MM.1S (cell line): ENCODE measurements around the gene CD38.
"Not testable (repeated sequence)": the region's sequence is repeated elsewhere in the genome, so short reads cannot be mapped to it uniquely, and the experiment has no call there.

Source experiments
- DNase-seq: peaks from one replicate; pipeline ENCODE4 v3.0.0-alpha.2; 2015
- H2AFZ ChIP-seq: fragments of 300-600 bp; sonication (generic); 2 replicates; pipeline ENCODE4 v1.6.0; 2016; ENCODE audit warnings: antibody characterized with exemption, low read length
- H3F3A ChIP-seq: fragments of 300-600 bp; sonication (generic); 2 replicates; pipeline ENCODE4 v1.6.1; 2016; ENCODE audit warnings: mild to moderate bottlenecking, antibody characterized with exemption, low read length, moderate library complexity, mixed read lengths; ENCODE audit not compliant: insufficient read depth
- H3K27ac ChIP-seq: fragments of 300-600 bp; sonication (generic); 2 replicates; pipeline ENCODE4 v1.5.1; 2016; ENCODE audit warnings: mild to moderate bottlenecking, low read length
- H3K27me3 ChIP-seq: fragments of 300-600 bp; sonication (generic); replicated peaks from 2 replicates; pipeline ENCODE4 v1.6.0; 2016; ENCODE audit warnings: low read length; ENCODE audit not compliant: insufficient read depth
- H3K36me3 ChIP-seq: fragments of 300-600 bp; sonication (generic); replicated peaks from 2 replicates; pipeline ENCODE4 v1.6.1; 2016; ENCODE audit warnings: mild to moderate bottlenecking, low read length, mixed read lengths; ENCODE audit not compliant: insufficient read depth
- H3K4me1 ChIP-seq: fragments of 300-600 bp; sonication (generic); 2 replicates; pipeline ENCODE4 v1.6.1; 2016; ENCODE audit warnings: low read length, mixed read lengths
- H3K4me2 ChIP-seq: fragments of 300-600 bp; sonication (generic); 2 replicates; pipeline ENCODE4 v1.6.0; 2016; ENCODE audit warnings: low read depth, low read length
- H3K4me3 ChIP-seq: fragments of 300-600 bp; sonication (generic); 2 replicates; pipeline ENCODE4 v1.5.1; 2016; ENCODE audit warnings: low read length, mixed read lengths
- H3K79me2 ChIP-seq: fragments of 300-600 bp; sonication (generic); 2 replicates; pipeline ENCODE4 v1.6.1; 2016; ENCODE audit warnings: mixed run types, low read length, mixed read lengths
- H3K9ac ChIP-seq: fragments of 300-600 bp; sonication (generic); 2 replicates; pipeline ENCODE4 v1.6.1; 2016; ENCODE audit warnings: low read length, mixed read lengths
- H3K9me2 ChIP-seq: fragments of 300-600 bp; sonication (generic); replicated peaks from 2 replicates; pipeline ENCODE4 v1.6.1; 2016; ENCODE audit warnings: mild to moderate bottlenecking, low read length, mixed read lengths; ENCODE audit not compliant: insufficient read depth
- H3K9me3 ChIP-seq: fragments of 300-600 bp; sonication (generic); replicated peaks from 2 replicates; pipeline ENCODE4 v1.6.1; 2016; ENCODE audit warnings: mild to moderate bottlenecking, low read length, mixed read lengths; ENCODE audit not compliant: insufficient read depth
- H4K20me1 ChIP-seq: fragments of 300-600 bp; sonication (generic); 2 replicates; pipeline ENCODE4 v1.6.1; 2016; ENCODE audit warnings: mild to moderate bottlenecking, low read length, moderate library complexity, mixed read lengths; ENCODE audit not compliant: insufficient read depth
- EZH2 ChIP-seq: fragments of 300-600 bp; sonication (generic); optimal IDR thresholded peaks from 2 replicates; pipeline ENCODE3; 2017; ENCODE audit warnings: low read depth, mild to moderate bottlenecking, antibody characterized with exemption, low read length, mixed read lengths
- EZH2phosphoT487 ChIP-seq: fragments of 300-600 bp; sonication (generic); IDR thresholded peaks from 2 replicates; pipeline ENCODE4 v1.6.1; 2018; ENCODE audit warnings: antibody characterized with exemption, low read length
- TF ChIP-seq, protein P1 (sequence below): fragments of 300-600 bp; sonication (generic); IDR thresholded peaks from 2 replicates; pipeline ENCODE4 v1.5.1; 2016; ENCODE audit warnings: antibody characterized with exemption, low read length, mixed read lengths

The CD38 gene

DNA sequence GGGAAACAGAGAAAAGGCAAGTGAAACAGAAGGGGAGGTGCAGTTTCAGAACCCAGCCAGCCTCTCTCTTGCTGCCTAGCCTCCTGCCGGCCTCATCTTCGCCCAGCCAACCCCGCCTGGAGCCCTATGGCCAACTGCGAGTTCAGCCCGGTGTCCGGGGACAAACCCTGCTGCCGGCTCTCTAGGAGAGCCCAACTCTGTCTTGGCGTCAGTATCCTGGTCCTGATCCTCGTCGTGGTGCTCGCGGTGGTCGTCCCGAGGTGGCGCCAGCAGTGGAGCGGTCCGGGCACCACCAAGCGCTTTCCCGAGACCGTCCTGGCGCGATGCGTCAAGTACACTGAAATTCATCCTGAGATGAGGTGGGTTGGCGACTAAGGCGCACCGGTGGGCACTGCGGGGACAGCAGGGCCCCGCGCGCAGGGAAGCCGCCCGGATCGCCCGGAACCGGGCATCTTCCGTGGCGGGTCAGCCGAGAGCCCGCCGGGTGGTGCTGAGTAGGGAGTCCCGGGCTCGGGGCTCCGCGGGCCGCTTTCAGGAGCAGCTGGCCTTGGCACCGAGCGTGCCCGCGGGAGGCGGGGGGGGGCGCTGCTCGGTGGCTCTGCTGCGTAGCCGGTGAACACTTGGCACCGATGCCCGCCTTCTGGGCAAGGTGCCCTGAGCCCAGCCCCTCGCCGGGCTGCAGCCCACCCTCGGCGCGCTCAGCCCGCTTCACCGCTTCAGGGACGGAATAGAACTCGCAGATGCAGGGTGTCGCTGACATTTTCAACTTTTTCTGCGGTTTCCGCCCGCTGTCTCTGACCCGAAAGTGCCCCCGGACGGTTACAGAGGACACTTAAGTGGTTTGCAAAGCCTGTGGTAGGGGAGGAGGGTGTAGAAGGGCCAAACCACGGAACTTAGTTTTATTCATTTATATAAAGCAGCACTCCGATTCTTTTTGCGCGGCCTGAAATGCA is at the start of gene CD38:
Gene CD38, plus strand, starts transcription at position 40 of the 953 bp plus-strand sequence. Its CDS starts 87 bp downstream, at position 127.
- peak within 1 kb of the TSS; percentile 60 for H3K9ac ChIP-seq
- H3K4me2 ChIP-seq: peak within 1 kb of the TSS; percentile 99
- H2AFZ ChIP-seq: peak within 1 kb of the TSS; percentile 75

DNA sequence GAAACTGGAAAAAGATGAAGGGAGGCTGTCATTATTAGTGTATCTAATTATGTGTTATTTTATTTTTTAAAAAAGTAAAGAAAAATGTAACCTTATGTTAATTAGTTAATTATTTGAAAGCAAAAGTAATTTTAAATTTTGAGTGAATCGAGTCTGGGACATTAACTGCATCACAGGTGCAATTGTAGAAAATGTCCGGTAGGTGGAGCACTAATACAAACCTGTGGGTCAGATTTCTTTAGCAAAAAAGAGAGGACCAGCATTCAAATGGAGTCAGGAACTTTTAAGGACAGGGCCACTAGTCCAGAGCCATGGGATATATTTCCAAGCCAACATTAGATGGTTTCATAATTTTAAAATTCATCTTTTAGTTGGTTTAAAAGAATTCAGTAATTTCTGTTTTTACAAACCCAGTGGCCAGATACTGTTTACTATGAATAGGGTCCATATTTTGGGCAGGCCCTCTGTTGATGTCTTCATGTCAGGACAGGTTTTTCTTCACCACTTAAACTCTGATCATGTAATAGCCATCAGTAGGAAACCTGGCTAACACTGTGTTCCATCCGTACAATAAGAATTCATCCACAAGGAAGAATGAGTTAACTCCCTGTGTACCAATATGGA is 48.1 kb upstream of the CD38 start:
- no peak overlapping the region for H3K4me2 ChIP-seq
- no peaks in the 10 kb centered on the region for H3K79me2 ChIP-seq
- TF ChIP-seq, protein P1, sequence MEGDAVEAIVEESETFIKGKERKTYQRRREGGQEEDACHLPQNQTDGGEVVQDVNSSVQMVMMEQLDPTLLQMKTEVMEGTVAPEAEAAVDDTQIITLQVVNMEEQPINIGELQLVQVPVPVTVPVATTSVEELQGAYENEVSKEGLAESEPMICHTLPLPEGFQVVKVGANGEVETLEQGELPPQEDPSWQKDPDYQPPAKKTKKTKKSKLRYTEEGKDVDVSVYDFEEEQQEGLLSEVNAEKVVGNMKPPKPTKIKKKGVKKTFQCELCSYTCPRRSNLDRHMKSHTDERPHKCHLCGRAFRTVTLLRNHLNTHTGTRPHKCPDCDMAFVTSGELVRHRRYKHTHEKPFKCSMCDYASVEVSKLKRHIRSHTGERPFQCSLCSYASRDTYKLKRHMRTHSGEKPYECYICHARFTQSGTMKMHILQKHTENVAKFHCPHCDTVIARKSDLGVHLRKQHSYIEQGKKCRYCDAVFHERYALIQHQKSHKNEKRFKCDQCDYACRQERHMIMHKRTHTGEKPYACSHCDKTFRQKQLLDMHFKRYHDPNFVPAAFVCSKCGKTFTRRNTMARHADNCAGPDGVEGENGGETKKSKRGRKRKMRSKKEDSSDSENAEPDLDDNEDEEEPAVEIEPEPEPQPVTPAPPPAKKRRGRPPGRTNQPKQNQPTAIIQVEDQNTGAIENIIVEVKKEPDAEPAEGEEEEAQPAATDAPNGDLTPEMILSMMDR: peak; percentile 73
- TF ChIP-seq EZH2phosphoT487 (no peak), EZH2 (no peak)
- peak; percentile 61 for DNase-seq
- H3K4me1 ChIP-seq: no peaks in the 10 kb centered on the region
- no peak overlapping the region for H2AFZ ChIP-seq
- H3K27ac ChIP-seq: no peak overlapping the region
- no peaks in the 10 kb centered on the region for H3K9me3 ChIP-seq
- no peaks in the 10 kb centered on the region for H3K9me2 ChIP-seq
- no peak overlapping the region for H3K9ac ChIP-seq
- H3K4me3 ChIP-seq: no peak overlapping the region
- no peaks in the 10 kb centered on the region for H4K20me1 ChIP-seq
- no peaks in the 10 kb centered on the region for H3F3A ChIP-seq
- H3K27me3 ChIP-seq: no peaks in the 10 kb centered on the region
- H3K36me3 ChIP-seq: no peaks in the 10 kb centered on the region

More for the DNA sequence above, at the start of gene CD38:
- Histone ChIP-seq H3K9me2 (no peaks in the 10 kb centered on the region), H3K27ac (peak within 1 kb of the TSS; percentile 71; the same call in 1 of the 2 replicates), H4K20me1 (no peaks in the 10 kb centered on the region), H3F3A (peaks cover 20% of the 10 kb centered on the region), H3K79me2 (peaks cover 8% of the 10 kb centered on the region), H3K27me3 (peaks cover 38% of the 10 kb centered on the region; the same call in 1 of the 2 replicates), H3K4me1 (peaks cover 32% of the 10 kb centered on the region), H3K4me3 (peak within 1 kb of the TSS; percentile 75), H3K36me3 (no peaks in the 10 kb centered on the region), H3K9me3 (no peaks in the 10 kb centered on the region)
- TF ChIP-seq EZH2 (no peak), EZH2phosphoT487 (no peak)
- TF ChIP-seq, protein P1: no peak; the same call in 1 of the 2 replicates
- peak; percentile 87 for DNase-seq

DNA sequence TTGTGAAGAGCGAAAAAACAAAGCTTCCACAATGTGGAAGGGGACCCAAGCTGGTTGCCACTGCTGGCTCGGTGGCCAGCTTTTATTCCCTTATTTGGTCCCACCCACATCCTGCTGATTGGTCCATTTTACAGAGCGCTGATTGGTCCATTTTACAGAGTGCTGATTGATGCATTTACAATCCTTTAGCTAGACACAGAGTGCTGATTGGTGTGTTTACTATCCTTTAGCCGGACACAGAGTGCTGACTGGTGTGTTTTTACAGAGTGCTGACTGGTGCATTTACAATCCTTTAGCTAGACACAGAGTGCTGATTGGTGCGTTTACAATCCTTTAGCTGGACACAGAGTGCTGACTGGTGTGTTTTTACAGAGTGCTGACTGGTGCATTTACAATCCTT is 45.1 kb upstream of the CD38 start:
- not testable (repeated sequence) for H3K27me3 ChIP-seq, H3K9ac ChIP-seq, H3K4me3 ChIP-seq, H3K9me2 ChIP-seq, H4K20me1 ChIP-seq, H3K9me3 ChIP-seq, H3K4me2 ChIP-seq, H3K79me2 ChIP-seq, H3K27ac ChIP-seq, DNase-seq, H2AFZ ChIP-seq, H3F3A ChIP-seq, H3K36me3 ChIP-seq, H3K4me1 ChIP-seq
